NCI-H2227 (cell line): ENCODE results near the gene FBXL15.

Experiments
- DNase-seq: peaks from one replicate; lab custom pipeline; 2025; ENCODE audit not compliant: unreplicated experiment; lab: John Stamatoyannopoulos, UW

The FBXL15 gene, protein sequence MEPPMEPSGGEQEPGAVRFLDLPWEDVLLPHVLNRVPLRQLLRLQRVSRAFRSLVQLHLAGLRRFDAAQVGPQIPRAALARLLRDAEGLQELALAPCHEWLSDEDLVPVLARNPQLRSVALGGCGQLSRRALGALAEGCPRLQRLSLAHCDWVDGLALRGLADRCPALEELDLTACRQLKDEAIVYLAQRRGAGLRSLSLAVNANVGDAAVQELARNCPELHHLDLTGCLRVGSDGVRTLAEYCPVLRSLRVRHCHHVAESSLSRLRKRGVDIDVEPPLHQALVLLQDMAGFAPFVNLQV

DNA sequence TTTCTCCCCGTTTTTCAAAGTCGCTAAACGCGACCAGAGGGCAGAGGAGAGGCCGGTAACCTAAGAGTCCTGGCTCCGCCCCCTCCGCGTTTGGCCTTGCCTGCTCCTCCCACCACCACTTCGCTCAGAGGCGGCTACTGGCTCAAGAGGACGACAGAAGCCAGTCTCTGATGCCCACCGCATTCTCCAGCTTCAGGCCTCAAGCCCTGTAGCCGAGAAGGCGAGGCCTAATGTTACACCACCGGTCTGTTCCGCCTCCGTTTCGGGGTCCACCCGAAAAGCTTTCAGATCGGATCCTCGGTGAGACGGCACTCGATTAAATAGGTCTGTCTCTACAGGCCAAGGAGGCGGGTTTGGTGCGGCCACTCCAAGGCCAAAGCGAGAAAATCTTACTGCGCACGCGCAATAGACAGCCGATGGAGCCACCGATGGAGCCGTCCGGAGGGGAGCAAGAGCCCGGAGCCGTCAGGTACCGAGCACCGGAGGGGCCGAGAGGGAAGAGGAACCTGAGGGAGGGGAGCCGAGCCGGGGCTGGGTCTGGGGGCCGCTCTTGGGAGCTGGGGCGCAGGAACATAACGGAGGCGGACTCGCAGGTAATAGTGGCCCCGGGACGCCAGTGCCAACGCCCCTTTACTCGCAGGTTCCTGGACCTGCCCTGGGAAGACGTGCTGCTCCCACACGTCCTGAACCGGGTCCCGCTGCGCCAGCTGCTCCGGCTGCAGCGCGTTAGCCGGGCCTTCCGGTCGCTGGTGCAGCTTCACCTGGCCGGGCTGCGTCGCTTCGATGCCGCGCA, at the start of gene FBXL15:
FBXL15 (plus strand) TSS at position 123 of the 793 bp plus-strand sequence; CDS start at position 417, 294 bp downstream.
- peak; percentile 97 for DNase-seq

DNA sequence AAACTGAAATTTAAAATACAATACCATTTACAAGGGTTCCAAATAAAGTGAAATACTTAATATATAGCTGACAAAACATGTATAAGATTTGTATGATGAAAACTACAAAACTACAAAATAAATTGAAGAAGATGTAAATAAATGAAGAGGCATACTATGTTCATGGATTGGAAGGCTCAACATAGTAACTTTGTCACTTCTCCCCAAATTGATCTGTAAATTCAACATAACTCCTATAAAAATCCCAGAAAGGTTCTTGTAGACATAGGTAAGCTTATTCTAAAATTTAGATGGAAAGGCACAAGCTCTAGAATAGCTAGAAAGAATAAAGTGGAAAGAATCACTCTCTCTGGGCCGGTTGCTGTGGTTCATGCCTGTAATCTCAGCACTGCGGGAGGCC, 49.3 kb upstream of the FBXL15 start:
- no peak for DNase-seq

DNA sequence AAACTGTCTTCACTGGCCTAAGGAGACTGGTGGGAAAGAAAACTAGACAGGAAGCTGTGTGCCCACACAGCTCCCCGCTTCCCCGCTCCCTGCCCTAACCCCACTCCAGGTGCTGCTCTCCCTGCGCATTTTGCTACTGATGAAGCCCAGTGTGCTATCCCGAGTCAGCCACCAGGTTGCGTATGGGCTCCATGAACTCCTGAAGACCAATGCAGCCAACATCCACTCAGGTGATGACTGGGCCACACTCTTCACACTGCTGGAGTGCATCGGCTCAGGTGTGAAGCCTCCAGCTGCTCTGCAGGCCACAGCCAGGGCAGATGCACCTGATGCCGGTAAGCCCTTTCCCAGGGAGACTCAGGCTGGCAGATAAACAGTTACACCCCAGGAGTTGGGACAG, 45.4 kb upstream of the FBXL15 start:
- no peak for DNase-seq

DNA sequence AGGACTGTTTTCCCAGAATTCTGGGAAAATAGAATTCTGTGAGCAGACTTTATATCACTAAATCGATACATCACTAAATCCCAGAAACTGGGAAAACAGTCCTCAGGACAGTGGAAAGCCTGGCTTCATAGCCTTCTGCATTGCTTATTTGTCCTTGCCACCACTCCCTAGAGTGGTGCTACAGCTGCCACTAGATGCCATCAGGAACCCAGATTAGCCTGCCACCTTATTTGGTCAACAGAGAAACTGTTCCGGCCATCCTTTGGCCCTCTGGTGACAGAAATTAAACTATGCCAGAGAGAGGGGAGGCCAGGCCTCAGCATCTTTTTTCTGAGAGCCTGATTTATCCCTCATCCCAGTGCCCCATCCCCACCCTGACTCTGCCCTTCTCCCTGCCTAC, 44.8 kb upstream of the FBXL15 start:
- DNase-seq = no peak

DNA sequence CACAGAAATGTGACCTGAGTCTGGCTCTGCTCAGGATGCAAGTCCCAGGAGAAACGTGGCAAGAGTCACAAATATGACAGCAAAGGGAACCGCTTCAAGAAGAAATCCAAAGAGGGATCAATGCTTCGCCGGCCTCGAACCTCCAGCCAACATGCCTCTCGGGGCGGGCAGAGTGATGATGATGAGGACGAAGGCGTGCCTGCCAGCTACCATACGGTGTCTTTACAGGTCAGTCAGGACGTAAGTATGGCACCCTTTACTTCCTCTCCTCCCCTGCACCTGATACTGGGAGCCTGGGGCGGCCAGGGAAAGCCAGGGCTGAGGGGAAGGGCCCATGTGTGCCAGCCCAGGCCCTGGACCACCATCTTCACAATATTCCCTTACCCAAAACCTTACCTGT, 43.7 kb upstream of the FBXL15 start:
- DNase-seq = no peak

DNA sequence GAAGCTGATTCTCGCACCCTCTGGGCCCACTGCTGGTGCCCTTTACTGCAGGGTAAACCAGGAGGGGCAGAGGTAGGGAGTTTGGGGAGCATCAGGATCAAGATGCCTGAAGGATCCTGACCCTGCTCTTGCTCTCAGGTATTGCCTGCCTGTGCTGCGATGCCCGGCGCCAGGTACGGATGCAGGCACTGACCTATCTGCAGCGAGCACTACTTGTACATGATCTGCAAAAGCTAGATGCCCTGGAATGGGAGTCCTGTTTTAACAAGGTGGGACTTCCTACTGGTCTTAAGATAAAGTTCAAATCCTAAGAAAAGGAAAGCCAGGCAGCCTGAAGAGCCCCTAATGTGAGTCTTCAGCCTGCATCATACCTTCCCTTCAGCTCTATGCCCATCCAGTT, 41.3 kb upstream of the FBXL15 start:
- DNase-seq = no peak

DNA sequence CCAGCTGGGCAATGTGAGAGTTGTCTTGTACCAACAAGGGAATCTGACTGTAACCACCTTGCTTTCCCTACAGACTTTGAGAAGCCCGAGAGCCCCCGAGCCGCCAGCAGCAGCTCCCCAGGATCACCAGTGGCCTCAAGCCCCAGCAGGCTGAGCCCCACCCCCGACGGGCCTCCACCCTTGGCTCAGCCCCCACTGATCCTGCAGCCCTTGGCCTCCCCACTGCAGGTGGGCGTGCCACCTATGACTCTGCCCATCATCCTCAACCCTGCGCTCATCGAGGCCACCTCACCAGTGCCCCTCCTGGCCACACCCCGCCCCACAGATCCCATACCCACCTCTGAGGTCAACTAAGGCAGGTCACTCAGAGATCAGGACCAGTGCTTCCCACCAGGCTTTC, 38.7 kb upstream of the FBXL15 start:
- no peak for DNase-seq

DNA sequence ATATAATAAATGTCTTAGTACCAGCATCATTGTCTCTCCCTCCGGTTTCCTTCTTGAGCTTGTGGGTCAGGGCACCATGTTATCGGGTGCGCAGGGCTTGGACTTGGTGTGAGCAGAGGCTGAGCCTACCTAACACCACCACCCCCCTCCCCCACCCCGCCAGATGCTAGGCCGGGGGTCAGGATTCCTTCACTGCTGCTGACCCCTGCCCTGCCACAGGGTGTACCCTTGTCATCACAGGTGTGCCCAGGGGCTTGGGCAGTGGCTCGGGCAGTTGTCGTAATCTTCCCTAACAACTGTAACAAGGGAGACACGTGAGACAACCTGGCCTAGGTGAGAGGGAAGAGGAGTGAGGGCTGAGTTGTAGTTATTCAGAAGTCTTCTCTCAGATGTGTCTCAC, 37.8 kb upstream of the FBXL15 start:
- DNase-seq = no peak

DNA sequence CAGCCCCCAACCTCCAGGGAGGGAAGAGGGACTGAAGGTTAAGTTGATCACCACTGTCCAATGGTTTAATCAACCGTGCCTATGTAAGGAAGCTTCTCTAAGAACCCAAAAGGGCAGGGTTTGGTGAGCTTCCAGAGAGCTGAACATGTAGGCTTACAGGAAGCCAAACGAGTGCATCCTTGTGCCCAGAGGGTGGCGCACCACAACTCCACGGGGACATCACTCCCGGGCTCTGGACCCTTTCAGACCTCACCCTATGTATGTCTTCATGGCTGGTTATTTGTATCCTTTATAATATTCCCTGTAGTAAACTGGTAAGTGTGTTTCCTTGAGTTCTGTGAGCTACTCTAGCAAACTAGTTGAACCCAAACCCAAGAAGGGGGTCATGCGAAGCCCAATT, 36.6 kb upstream of the FBXL15 start:
- no peak for DNase-seq

DNA sequence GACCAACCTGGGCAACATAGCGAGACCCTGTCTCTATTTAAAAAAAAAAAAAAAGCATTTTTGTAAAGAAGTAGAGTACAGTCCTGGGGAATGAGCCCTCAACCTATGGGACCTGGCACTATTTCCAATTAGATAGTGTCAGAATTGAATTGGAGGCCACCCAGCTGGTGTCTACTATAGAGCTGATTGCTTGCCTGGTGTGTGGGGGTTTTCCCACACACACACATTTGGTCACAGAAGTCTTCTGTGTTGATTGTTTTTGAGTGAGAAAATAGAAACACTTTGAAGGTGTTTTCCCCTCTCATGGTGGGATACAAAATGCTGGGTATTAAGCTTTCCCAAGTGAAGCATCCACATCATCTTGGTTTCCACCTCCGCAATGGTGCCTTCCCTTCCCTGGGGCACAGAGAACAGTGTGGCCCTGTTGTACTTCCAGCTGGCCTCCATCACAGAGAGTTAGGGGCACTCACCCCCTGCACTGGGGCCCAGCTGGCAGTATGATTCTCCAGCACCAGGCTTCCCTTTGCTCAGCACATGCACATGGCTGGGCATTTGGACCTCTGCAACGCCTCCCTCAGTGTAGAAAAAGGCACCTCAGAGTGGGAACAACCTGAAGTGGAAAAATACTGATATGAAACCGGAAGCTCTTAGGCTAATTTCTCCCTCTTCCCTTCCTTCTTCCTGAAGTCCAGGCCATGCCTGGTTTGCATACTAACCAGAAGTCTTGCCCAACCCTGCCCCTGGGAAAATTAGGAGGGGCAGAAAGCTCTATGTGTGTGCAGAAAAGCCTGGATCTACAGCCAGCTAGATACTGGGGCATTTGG, 35.8 kb upstream of the FBXL15 start:
- no peak for DNase-seq

DNA sequence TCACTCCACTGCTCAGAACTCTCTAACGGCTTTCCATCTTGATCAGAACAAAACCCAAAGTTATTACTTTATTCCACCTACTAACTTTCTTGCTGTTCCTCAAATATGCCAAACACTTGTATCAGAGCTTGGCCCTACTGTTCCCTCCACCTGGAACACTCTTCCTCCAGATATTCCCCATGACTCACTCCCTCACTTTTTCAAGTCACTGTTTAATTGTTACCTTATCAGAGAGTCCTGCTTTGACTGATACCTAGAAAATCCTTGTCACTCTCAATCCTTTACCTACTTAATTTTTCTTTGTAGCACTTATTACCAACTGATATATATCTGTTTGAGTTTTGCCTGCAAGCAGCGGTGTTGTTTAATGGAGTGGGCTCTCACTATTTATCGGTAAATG, 30.7 kb upstream of the FBXL15 start:
- no peak for DNase-seq

DNA sequence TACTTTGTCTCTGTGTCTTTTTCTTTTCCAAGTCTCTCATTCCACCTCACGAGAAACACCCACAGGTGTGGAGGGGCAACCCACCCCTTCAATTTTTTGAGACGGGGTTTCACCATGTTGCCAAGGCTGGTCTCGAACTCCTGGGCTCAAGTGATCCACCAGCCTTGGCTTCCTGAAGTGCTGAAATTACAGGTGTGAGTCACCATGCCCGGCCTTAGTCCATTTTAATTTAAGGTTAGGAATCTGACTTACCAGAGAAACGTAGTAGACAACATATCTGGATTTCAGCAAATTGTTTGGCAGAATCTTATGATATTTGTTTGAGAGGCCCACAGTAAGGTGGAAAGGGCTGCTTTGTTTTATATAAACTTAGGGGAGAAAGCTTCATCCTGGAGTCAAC, 28.3 kb upstream of the FBXL15 start:
- DNase-seq = no peak

DNA sequence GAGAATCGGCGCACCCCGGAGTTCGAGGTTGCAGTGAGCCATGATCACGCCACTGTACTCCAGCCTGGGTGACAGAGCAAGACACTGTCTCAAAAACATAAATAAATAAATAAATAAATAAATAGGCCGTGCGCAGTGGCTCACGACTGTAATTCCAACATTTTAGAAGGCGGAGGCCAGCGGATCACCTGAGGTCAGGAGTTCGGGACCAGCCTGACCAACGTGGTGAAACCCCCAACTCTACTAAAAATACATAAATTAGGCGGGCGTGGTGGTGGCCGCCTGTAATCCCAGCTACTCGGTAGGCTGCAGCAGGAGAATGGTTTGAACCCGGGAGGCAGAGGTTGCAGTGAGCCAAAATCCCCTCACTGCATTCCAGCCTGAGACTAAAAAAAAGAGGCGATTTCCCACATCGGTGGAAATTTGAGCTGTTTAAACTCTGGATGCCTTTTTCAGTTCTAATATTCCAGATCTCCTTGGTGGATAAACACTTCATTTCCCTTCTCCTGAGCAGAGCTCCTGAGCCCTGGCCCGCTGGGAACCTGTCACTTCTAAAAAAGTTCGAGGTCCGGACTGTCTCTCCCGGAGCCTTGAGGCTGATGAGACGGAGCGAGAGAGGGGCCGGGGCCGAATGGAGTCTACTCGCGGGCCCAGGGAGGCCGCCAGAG, 27.1 kb upstream of the FBXL15 start:
- DNase-seq = peak; percentile 81

DNA sequence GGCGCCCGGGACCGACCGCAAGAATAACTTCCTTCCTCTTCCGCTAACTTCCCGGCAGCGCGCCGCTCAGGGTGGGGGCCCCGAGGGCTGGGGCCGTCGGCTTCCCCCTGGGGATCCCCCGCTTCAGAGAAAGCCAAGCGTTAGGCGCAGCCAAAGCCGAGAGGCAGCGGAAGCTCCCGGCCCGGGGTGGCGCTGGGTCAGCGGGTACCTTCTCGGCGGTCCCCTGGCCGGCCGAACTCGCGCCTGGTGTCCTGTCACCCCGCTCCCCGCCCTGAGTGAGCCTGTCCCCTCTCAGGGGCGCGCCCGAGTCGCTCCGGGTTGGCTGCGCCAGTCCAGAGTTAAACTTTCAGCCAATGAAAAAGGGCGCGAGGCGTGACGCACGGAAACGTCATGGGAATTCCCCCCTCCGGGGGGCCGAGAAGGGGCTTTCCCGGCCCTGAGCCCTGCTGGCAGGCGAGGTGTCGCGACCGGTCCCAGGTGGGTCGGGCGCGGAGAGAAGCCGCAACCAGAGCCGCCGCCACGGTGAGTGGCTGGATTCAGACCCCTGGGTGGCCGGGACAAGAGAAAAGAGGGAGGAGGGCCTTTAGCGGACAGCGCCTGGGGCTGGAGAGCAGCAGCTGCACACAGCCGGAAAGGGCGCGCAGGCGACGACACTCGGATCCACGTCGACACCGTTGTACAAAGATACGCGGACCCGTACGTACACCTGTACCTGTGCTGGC, 26.4 kb upstream of the FBXL15 start:
- DNase-seq = peak; percentile 77

DNA sequence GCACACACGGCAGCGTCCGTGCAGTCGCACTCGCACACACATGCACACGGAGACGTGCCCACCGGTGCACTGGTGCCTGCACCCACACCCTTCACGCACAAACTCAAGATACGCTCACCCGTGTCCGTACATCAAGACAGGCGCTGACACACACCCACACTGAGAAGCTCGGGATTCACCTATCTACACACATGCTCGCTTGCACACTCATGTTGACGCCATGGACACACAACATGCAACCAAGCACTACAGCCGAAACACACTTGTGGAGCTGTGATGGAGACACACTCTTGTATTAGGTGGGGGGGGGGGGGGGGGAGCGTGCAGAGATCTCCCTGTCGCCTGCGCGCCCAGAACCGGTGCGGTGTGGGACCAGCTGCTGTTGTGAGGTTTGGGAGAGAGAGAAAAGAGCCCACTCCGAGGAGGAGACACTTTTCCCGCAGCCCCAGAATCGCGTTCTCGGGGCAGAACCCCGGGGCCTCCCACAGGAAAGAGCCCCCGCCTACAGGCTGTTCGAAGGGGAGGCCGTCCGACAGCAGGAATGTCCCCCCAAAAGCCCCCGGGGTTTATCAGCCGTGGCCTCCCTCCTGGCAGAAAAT, 25.7 kb upstream of the FBXL15 start:
- DNase-seq = no peak

DNA sequence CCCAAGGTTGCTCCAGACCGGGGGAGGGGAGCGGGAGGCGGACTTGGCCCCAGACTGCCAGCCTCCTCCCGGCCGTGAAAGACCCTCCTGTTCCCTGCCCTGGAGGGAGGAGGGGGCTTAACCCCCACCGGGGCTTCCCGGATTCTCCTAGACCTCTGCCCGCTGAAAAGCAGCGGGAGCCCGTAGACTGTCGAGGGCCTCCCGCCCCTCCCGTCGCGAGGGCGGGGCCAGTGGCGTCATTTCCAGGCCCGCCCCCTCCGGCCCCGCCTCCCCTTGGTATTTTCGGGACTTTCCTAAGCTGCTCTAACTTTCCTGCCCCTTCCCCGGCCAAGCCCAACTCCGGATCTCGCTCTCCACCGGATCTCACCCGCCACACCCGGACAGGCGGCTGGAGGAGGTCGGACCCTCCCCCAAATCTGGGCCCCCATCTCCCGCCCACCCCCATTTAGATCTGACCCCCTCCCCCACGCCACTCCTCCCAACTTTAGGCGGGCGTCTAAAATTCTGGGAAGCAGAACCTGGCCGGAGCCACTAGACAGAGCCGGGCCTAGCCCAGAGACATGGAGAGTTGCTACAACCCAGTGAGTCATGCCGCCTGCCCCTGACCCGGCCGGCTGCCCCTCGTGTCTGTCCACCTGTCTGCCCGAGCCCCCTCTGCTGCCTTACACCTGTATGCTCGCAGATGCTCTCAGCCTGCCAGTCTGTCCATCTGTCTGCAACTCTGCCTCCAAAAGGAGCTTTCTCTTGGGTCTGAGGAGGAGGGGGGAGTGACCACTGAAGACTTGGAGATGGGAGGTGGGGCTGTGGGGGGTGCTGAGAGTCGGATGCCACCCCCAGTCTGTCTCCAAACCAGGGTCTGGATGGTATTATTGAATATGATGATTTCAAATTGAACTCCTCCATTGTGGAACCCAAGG, 25.0 kb upstream of the FBXL15 start, which contains the start of gene NFKB2:
NFKB2 (plus strand) TSS at position 306 of the 917 bp plus-strand sequence; CDS start at position 561, 255 bp downstream.
- DNase-seq = peak; percentile 64

DNA sequence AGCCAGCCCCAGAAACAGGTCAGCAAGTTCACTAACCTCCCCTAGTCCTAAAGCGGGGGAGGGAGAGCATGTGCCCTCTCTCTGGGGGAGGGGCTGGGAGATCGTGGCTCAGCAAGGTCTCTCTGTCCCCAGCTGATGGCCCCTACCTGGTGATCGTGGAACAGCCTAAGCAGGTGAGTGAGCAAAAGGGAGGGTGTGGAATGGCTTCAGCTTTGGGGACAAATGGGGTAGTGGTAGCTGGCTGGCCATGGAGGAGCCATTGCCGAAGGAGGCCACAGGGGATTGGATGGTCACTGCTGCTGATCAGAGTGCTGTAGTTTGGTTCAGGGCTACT, 24.4 kb upstream of the FBXL15 start:
- DNase-seq = no peak

DNA sequence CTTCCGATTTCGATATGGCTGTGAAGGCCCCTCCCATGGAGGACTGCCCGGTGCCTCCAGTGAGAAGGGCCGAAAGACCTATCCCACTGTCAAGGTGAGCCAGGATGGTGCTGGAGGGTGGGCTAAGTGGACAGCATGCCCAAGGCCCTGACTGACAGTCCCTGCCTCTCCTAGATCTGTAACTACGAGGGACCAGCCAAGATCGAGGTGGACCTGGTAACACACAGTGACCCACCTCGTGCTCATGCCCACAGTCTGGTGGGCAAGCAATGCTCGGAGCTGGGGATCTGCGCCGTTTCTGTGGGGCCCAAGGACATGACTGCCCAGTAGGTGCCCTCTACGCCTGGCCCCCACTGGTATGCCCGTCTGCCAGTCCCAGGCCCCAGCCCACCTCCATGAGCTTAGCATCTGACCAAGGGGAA, 23.9 kb upstream of the FBXL15 start:
- no peak for DNase-seq
